ENCODE data around the gene RPLP1.

Gene RPLP1

GRCh38 chr15:69468241-69469121 is 15.9 kb downstream of the RPLP1 start:
- in situ Hi-C loops (cut with MboI; ENCODE audit: low sequenced_read_pairs), result no loop called here

- in situ Hi-C loops (cut with MboI; ENCODE audit: low sequenced_read_pairs), result no loop called here
Observed at GRCh38 chr15:69469467-69470201, 17.0 kb downstream of the RPLP1 start.

GRCh38 chr15:69472046-69472445 is 19.4 kb downstream of the RPLP1 start:
- in situ Hi-C loops (cut with MboI; ENCODE audit: low sequenced_read_pairs), result no loop called here

- in situ Hi-C loops (cut with MboI; ENCODE audit: low sequenced_read_pairs), result no loop called here
Observed at GRCh38 chr15:69472562-69472961, 19.9 kb downstream of the RPLP1 start.

GRCh38 chr15:69474291-69474690 is 21.7 kb downstream of the RPLP1 start:
- in situ Hi-C loops (cut with MboI; ENCODE audit: low sequenced_read_pairs), result no loop called here

- in situ Hi-C loops (cut with MboI; ENCODE audit: low sequenced_read_pairs), result no loop called here
Observed at GRCh38 chr15:69474846-69475455, 22.3 kb downstream of the RPLP1 start.

GRCh38 chr15:69475769-69476358 is 23.2 kb downstream of the RPLP1 start:
- in situ Hi-C loops (cut with MboI; ENCODE audit: low sequenced_read_pairs), result no loop called here

- in situ Hi-C loops (cut with MboI; ENCODE audit: low sequenced_read_pairs), result no loop called here
Observed at GRCh38 chr15:69476704-69477473, 24.3 kb downstream of the RPLP1 start.

- in situ Hi-C loops (cut with MboI; ENCODE audit: low sequenced_read_pairs), result no loop called here
Observed at GRCh38 chr15:69478259-69478781, 25.7 kb downstream of the RPLP1 start.

GRCh38 chr15:69479081-69479480 is 26.5 kb downstream of the RPLP1 start:
- in situ Hi-C loops (cut with MboI; ENCODE audit: low sequenced_read_pairs), result no loop called here

- in situ Hi-C loops (cut with MboI; ENCODE audit: low sequenced_read_pairs), result no loop called here
Observed at GRCh38 chr15:69479971-69480370, 27.4 kb downstream of the RPLP1 start.

- in situ Hi-C loops (cut with MboI; ENCODE audit: low sequenced_read_pairs), result no loop called here
Observed at GRCh38 chr15:69480932-69481331, 28.3 kb downstream of the RPLP1 start.

- in situ Hi-C loops (cut with MboI; ENCODE audit: low sequenced_read_pairs), result no loop called here
Observed at GRCh38 chr15:69482686-69483256, 30.2 kb downstream of the RPLP1 start.

- in situ Hi-C loops (cut with MboI; ENCODE audit: low sequenced_read_pairs), result no loop called here
Observed at GRCh38 chr15:69484837-69485236, 32.2 kb downstream of the RPLP1 start.

GRCh38 chr15:69486481-69487110 is 34.0 kb downstream of the RPLP1 start:
- in situ Hi-C loops (cut with MboI; ENCODE audit: low sequenced_read_pairs), result no loop called here

- in situ Hi-C loops (cut with MboI; ENCODE audit: low sequenced_read_pairs), result no loop called here
Observed at GRCh38 chr15:69489073-69489571, 36.5 kb downstream of the RPLP1 start.

- in situ Hi-C loops (cut with MboI; ENCODE audit: low sequenced_read_pairs), result no loop called here
Observed at GRCh38 chr15:69490356-69491037, 37.9 kb downstream of the RPLP1 start.

- in situ Hi-C loops (cut with MboI; ENCODE audit: low sequenced_read_pairs), result no loop called here
Observed at GRCh38 chr15:69491038-69491505, 38.5 kb downstream of the RPLP1 start.

GRCh38 chr15:69493406-69493805 is 40.8 kb downstream of the RPLP1 start:
- in situ Hi-C loops (cut with MboI; ENCODE audit: low sequenced_read_pairs), result no loop called here
